MM.1S (cell line): Measurements from ENCODE around the gene MAP3K8.
A peak's percentile ranks its signal among the peaks of the same experiment; 100 is the strongest.

Experiments
- DNase-seq: peaks from one replicate; pipeline ENCODE4 v3.0.0-alpha.2; 2015
- H2AFZ ChIP-seq: fragments of 300-600 bp; sonication (generic); 2 replicates; pipeline ENCODE4 v1.6.0; 2016; ENCODE audit warnings: antibody characterized with exemption, low read length
- H3F3A ChIP-seq: fragments of 300-600 bp; sonication (generic); 2 replicates; pipeline ENCODE4 v1.6.1; 2016; ENCODE audit warnings: mild to moderate bottlenecking, antibody characterized with exemption, low read length, moderate library complexity, mixed read lengths; ENCODE audit not compliant: insufficient read depth
- H3K27ac ChIP-seq: fragments of 300-600 bp; sonication (generic); 2 replicates; pipeline ENCODE4 v1.5.1; 2016; ENCODE audit warnings: mild to moderate bottlenecking, low read length
- H3K27me3 ChIP-seq: fragments of 300-600 bp; sonication (generic); replicated peaks from 2 replicates; pipeline ENCODE4 v1.6.0; 2016; ENCODE audit warnings: low read length; ENCODE audit not compliant: insufficient read depth
- H3K36me3 ChIP-seq: fragments of 300-600 bp; sonication (generic); replicated peaks from 2 replicates; pipeline ENCODE4 v1.6.1; 2016; ENCODE audit warnings: mild to moderate bottlenecking, low read length, mixed read lengths; ENCODE audit not compliant: insufficient read depth
- H3K4me1 ChIP-seq: fragments of 300-600 bp; sonication (generic); 2 replicates; pipeline ENCODE4 v1.6.1; 2016; ENCODE audit warnings: low read length, mixed read lengths
- H3K4me2 ChIP-seq: fragments of 300-600 bp; sonication (generic); 2 replicates; pipeline ENCODE4 v1.6.0; 2016; ENCODE audit warnings: low read depth, low read length
- H3K4me3 ChIP-seq: fragments of 300-600 bp; sonication (generic); 2 replicates; pipeline ENCODE4 v1.5.1; 2016; ENCODE audit warnings: low read length, mixed read lengths
- H3K79me2 ChIP-seq: fragments of 300-600 bp; sonication (generic); 2 replicates; pipeline ENCODE4 v1.6.1; 2016; ENCODE audit warnings: mixed run types, low read length, mixed read lengths
- H3K9ac ChIP-seq: fragments of 300-600 bp; sonication (generic); 2 replicates; pipeline ENCODE4 v1.6.1; 2016; ENCODE audit warnings: low read length, mixed read lengths
- H3K9me2 ChIP-seq: fragments of 300-600 bp; sonication (generic); replicated peaks from 2 replicates; pipeline ENCODE4 v1.6.1; 2016; ENCODE audit warnings: mild to moderate bottlenecking, low read length, mixed read lengths; ENCODE audit not compliant: insufficient read depth
- H3K9me3 ChIP-seq: fragments of 300-600 bp; sonication (generic); replicated peaks from 2 replicates; pipeline ENCODE4 v1.6.1; 2016; ENCODE audit warnings: mild to moderate bottlenecking, low read length, mixed read lengths; ENCODE audit not compliant: insufficient read depth
- H4K20me1 ChIP-seq: fragments of 300-600 bp; sonication (generic); 2 replicates; pipeline ENCODE4 v1.6.1; 2016; ENCODE audit warnings: mild to moderate bottlenecking, low read length, moderate library complexity, mixed read lengths; ENCODE audit not compliant: insufficient read depth
- CTCF ChIP-seq: fragments of 300-600 bp; sonication (generic); IDR thresholded peaks from 2 replicates; pipeline ENCODE4 v1.5.1; 2016; ENCODE audit warnings: antibody characterized with exemption, low read length, mixed read lengths
- EZH2 ChIP-seq: fragments of 300-600 bp; sonication (generic); optimal IDR thresholded peaks from 2 replicates; pipeline ENCODE3; 2017; ENCODE audit warnings: low read depth, mild to moderate bottlenecking, antibody characterized with exemption, low read length, mixed read lengths
- EZH2phosphoT487 ChIP-seq: fragments of 300-600 bp; sonication (generic); IDR thresholded peaks from 2 replicates; pipeline ENCODE4 v1.6.1; 2018; ENCODE audit warnings: antibody characterized with exemption, low read length

Gene MAP3K8

GRCh38 chr10:30510932-30511700 lies 77.1 kb downstream of the MAP3K8 start:
- Histone ChIP-seq H3F3A (0 out of 2 replicates have a peak, but pooled peaks cover 5% of the 10 kb centered on the region), H3K79me2 (no peaks in the 10 kb centered on the region), H3K4me2 (peak overlapping the region; percentile 15; the same call in 1 of the 2 replicates), H4K20me1 (no peaks in the 10 kb centered on the region), H3K9me3 (no peaks in the 10 kb centered on the region), H3K9ac (no peak overlapping the region), H3K9me2 (no peaks in the 10 kb centered on the region), H3K36me3 (no peaks in the 10 kb centered on the region), H3K27ac (peak overlapping the region; percentile 18; the same call in 1 of the 2 replicates), H3K4me1 (peaks cover 8% of the 10 kb centered on the region), H3K4me3 (no peak overlapping the region), H3K27me3 (no peaks in the 10 kb centered on the region), H2AFZ (no peak overlapping the region)
- TF ChIP-seq EZH2 (no peak), CTCF (no peak), EZH2phosphoT487 (no peak)
- no peak for DNase-seq
